Activated naive CD8-positive, alpha-beta T cell treated with anti-CD3 and anti-CD28 coated beads, Interleukin-2, amount 50 U/mL, for 24 hours (primary cell): ENCODE measurements around the gene EFHC1.

Source experiments
- ATAC-seq: fragments of 150-1000 bp; cut with Tn5 transposase; one replicate; pipeline ENCODE4 v1.10.0; 2021
- DNase-seq: peaks from one replicate; pipeline ENCODE4 v3.0.0; 2021
- H3K27ac Mint-ChIP-seq: one replicate; pipeline ENCODE4 v1.8.0; 2021; ENCODE audit warnings: mild to moderate bottlenecking, mixed read lengths
- H3K27me3 Mint-ChIP-seq: one replicate; pipeline ENCODE4 v1.8.0; 2021; ENCODE audit warnings: mixed read lengths
- H3K36me3 Mint-ChIP-seq: one replicate; pipeline ENCODE4 v1.8.0; 2021; ENCODE audit warnings: low read depth, mixed read lengths
- H3K4me1 Mint-ChIP-seq: one replicate; pipeline ENCODE4 v1.8.0; 2021; ENCODE audit warnings: mixed read lengths
- H3K4me3 Mint-ChIP-seq: one replicate; pipeline ENCODE4 v1.8.0; 2021; ENCODE audit warnings: mild to moderate bottlenecking, moderate library complexity, mixed read lengths
- H3K9me3 Mint-ChIP-seq: one replicate; pipeline ENCODE4 v1.8.0; 2021; ENCODE audit warnings: mixed read lengths

Gene EFHC1

DNA sequence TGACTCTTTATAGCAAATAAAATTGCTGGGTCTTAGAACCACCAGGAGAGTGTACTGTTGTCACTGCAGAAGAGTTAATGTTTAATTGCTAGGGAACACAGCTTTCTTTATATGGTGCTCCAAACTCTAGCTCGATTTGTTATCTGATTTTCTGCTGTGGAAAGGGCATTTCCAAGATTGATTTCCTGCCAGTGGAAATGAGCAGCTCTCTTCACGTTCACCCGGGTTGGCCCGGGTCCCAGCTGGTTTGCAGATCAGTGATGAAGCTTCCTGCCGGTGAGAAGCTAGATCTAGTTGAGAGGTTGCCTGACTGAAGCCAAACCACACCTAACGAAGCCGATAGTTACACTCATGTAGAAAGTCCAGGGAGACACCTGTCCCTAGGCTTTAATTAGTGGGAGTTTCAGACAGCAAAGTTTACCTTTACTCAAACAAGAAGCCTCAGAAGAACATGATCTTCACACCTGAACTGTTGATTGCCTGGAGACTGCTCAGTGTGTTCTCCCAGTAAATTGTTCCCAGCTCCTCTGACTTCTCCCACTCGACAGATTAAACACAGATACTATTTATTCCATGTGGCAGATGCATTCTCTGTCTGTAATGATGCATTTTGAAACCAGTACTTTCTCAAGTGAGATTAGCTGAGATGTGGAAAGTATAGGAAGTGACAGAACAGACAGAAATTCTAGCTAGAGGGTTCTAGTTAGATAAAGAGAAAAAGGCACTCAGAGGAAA, 30.3 kb upstream of the EFHC1 start:
- peaks cover 81% of the 10 kb centered on the region for H3K4me1 Mint-ChIP-seq
- peak; percentile 51 for DNase-seq
- H3K9me3 Mint-ChIP-seq: peaks cover 9% of the 10 kb centered on the region
- H3K27me3 Mint-ChIP-seq: no peaks in the 10 kb centered on the region
- H3K36me3 Mint-ChIP-seq: peaks cover 7% of the 10 kb centered on the region
- peak overlapping the region; percentile 97 for H3K27ac Mint-ChIP-seq
- peak; percentile 52 for ATAC-seq
- H3K4me3 Mint-ChIP-seq: peak overlapping the region; percentile 73

DNA sequence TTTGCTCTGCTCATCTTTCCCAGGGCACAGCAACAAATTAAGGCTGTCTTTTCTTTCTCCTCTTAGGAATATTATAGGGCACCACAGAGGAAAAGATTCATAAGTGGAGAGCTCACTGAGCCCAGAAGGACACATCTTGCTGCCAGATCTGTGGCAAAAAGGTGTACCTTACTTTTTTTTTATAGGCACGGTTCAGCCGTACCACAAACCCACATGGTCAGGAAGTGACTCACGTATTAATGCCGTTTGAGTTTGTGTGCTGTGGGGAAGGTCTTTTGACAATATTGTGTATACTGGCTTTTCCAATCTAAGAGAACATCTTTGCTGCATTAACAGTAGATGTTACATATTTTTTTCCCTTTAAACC, 29.8 kb upstream of the EFHC1 start:
- Mint-ChIP-seq H3K9me3 (peaks cover 3% of the 10 kb centered on the region), H3K36me3 (peaks cover 2% of the 10 kb centered on the region), H3K4me3 (peak overlapping the region; percentile 73), H3K27ac (peak overlapping the region; percentile 97), H3K27me3 (no peaks in the 10 kb centered on the region), H3K4me1 (peaks cover 80% of the 10 kb centered on the region)
- ATAC-seq (peak; percentile 64), DNase-seq (no peak)

DNA sequence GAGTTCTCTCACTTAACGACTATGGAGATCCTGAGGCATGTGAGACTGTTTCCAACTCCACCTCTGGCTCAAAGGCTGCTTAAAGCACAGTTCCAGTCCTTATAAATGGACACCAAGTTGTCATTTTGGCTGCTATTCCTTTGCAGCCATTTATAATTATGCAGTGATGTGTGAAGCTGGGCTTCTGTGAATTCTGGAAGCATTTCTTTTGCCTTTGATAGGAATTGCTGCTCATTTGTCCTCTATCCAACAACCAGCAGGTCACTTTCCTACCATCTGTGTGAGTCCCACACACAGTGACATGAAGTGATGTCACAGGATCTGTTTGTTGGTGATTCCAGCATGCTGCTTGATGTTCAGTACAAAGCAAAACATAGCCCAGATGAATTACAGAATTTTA, 28.5 kb upstream of the EFHC1 start:
- Mint-ChIP-seq H3K4me3 (no peak overlapping the region), H3K9me3 (no peaks in the 10 kb centered on the region), H3K27me3 (no peaks in the 10 kb centered on the region), H3K36me3 (peaks cover 2% of the 10 kb centered on the region), H3K27ac (no peak overlapping the region), H3K4me1 (peaks cover 82% of the 10 kb centered on the region)
- ATAC-seq (no peak), DNase-seq (no peak)

DNA sequence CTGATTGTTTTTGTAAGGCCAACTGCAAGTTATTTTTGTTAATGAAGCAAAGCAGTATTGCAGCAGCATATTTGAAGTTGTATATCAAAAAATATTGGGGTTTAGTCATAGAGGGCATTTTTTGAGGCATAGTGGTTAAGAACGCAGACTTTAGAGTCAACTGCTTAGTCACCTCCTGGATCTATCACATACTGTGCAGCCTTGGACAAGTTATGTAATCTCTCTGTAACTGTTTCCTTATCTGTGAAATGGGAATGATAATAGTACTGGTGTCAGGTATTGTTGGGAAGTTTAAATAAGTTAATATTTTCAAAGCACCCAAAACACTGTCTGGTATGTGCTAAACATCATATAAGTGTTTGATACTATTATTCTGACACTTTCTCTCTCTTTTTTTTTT, 27.2 kb upstream of the EFHC1 start:
- ATAC-seq: peak; percentile 20
- no peak overlapping the region for H3K4me3 Mint-ChIP-seq
- DNase-seq: no peak
- peaks cover 2% of the 10 kb centered on the region for H3K36me3 Mint-ChIP-seq
- H3K27ac Mint-ChIP-seq: peak overlapping the region; percentile 50
- H3K9me3 Mint-ChIP-seq: no peaks in the 10 kb centered on the region
- peaks cover 96% of the 10 kb centered on the region for H3K4me1 Mint-ChIP-seq
- H3K27me3 Mint-ChIP-seq: no peaks in the 10 kb centered on the region

DNA sequence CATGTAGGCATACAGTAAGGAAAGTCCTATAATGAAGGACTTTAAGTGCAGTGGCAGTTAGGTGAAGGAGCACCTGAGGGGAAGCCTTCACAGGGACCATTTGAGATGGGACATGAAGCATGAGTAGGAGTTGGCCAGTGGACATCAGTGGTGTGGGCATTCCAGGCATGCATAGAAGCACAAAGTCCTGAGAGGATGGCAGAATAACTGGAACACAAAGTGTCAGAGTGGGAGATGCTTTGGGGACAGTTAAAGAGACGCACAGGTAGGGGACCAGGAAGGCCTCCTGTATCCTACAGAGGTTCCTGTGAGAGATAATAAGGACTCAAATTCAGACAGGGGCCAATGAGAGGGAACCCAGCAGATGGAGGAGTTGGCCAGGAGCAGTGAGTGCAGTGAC, 26.4 kb upstream of the EFHC1 start:
- Mint-ChIP-seq H3K27ac (peak overlapping the region; percentile 78), H3K4me1 (peaks cover 97% of the 10 kb centered on the region), H3K9me3 (no peaks in the 10 kb centered on the region), H3K4me3 (peak overlapping the region; percentile 61), H3K27me3 (no peaks in the 10 kb centered on the region), H3K36me3 (peaks cover 1% of the 10 kb centered on the region)
- DNase-seq: no peak
- no peak for ATAC-seq

DNA sequence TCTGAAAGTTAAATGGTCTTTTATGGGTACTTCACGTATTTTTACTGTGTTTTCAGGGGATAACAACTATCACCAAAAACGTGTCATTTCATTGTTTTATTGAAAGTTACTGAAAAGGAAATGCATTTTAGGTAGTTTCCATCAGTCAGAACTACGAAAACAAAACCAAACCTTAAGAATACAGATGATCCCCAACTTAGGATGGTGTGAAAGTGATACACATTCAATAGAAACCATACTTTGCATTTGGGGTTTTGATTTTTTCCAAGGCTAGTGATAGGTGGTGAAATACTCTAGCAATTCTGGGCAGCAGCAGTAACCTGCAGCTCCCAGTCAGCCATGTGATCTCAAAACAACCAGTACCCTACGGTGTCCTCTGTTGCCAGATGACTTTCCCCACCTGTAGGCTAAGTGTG, 25.9 kb upstream of the EFHC1 start:
- Mint-ChIP-seq H3K36me3 (no peaks in the 10 kb centered on the region), H3K4me1 (peaks cover 97% of the 10 kb centered on the region), H3K27ac (peak overlapping the region; percentile 78), H3K9me3 (no peaks in the 10 kb centered on the region), H3K27me3 (no peaks in the 10 kb centered on the region), H3K4me3 (peak overlapping the region; percentile 61)
- no peak for DNase-seq
- ATAC-seq: peak; percentile 66

DNA sequence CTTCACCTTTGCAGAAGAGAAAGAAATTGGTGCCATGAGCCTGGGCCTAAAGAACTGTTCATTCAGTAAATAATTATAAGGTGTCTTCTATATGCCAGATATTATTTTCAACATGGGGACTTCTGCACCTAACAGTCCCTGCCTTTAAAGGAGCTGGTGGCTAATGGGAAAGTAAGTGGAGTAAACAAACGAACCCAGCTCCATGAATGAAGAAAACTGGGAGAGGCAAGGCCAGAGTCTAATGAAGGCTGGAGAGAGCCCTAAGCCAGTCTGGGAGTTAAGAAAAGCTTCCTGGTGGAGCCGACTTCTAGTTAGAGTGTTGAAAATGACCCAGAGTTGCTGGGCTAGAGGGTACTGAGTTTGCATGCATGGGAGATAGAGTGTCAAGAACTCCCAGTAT, 24.2 kb upstream of the EFHC1 start:
- no peaks in the 10 kb centered on the region for H3K27me3 Mint-ChIP-seq
- no peak for ATAC-seq
- DNase-seq: no peak
- no peaks in the 10 kb centered on the region for H3K9me3 Mint-ChIP-seq
- H3K27ac Mint-ChIP-seq: no peak overlapping the region
- no peak overlapping the region for H3K4me3 Mint-ChIP-seq
- no peaks in the 10 kb centered on the region for H3K36me3 Mint-ChIP-seq
- H3K4me1 Mint-ChIP-seq: peaks cover 95% of the 10 kb centered on the region

DNA sequence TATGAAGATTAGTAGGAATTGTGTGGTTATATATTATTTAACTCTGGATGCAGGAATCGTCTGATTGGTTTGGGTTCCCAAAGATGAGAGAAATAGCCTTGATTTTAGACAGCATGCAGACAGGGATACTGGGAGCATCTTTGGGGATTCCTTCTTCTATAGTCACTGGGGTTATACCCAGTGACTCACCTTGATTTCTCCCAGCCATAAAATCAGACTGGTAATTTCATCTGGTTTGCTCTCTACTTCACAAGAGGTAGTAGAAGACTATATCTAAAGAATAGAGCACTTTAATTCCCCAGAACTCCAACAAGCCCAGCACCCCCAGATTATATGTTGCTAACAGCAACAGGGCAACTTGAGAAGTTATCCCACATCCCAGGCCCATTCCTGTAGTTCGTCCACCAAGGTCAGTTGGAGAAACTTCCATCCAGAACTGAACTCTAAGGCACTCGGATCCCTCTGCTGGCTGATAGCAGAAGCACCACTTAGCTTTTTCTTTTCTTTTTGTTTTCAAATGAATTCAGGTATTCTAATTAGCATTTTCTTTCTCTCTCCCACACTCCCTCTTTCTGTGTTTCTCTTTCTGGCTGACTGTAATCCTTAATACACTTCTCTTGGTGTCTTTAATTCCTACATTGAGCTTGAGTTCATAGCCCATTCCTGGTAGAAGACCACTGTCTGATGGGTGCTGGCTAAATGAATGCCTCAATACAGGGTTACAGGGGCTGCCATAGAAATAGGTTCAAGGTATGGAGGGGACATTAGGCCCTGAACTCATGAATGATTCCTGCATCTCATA, 20.4 kb upstream of the EFHC1 start:
- DNase-seq: peak; percentile 46
- Mint-ChIP-seq H3K9me3 (no peaks in the 10 kb centered on the region), H3K36me3 (peaks cover 14% of the 10 kb centered on the region), H3K4me3 (no peak overlapping the region), H3K4me1 (peaks cover 64% of the 10 kb centered on the region), H3K27me3 (no peaks in the 10 kb centered on the region), H3K27ac (peak overlapping the region; percentile 88)
- peak; percentile 62 for ATAC-seq

DNA sequence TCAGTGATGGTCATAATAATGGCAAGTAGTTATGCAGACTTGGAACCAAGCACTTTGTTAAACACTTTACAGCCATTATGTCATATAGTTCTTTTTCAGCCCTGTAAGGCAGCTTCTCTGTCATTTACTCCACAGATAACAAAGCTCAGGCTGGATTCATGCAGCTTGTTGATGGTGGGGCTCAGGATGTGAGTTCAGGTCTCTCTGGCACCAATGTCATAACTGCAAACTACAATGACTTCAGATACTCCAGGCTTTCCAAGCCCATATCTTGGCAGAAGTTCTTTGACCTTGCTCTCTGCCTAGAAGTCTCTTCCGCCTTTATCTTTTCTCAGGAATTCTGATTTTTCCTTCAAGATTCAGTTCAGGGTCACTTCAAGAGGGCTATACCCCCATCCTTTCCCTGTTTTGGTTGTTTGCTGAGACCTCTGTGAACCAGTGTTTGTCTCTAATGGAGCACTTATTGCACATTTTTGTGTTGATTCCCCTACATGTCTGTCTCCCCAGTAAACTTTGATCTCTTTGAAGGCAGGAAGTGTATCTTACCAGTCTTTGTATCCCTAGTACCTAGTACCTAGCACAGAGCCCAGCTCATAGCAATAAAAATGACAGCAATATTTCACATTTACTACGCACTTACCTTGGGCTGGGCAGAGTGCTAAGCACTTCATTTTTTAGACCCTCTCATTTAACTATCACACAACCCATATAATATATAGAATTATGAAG, 19.7 kb upstream of the EFHC1 start:
- Mint-ChIP-seq H3K27me3 (no peaks in the 10 kb centered on the region), H3K4me3 (no peak overlapping the region), H3K36me3 (peaks cover 14% of the 10 kb centered on the region), H3K27ac (peak overlapping the region; percentile 52), H3K9me3 (no peaks in the 10 kb centered on the region), H3K4me1 (peaks cover 57% of the 10 kb centered on the region)
- ATAC-seq (no peak), DNase-seq (no peak)

DNA sequence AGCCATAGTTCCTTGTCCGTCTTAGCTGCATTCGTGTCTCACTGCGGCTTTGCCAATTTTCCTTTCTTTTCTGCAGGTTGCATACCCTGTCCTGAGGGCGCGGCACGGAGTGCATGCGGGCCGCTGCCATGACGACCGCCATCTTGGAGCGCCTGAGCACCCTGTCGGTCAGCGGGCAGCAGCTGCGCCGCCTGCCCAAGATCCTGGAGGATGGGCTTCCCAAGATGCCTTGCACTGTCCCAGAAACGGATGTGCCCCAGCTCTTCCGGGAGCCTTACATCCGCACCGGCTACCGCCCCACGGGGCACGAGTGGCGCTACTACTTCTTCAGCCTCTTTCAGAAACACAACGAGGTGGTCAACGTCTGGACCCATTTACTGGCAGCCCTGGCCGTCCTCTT, 17.1 kb upstream of the EFHC1 start:
- peaks cover 31% of the 10 kb centered on the region for H3K4me1 Mint-ChIP-seq
- H3K36me3 Mint-ChIP-seq: peaks cover 14% of the 10 kb centered on the region
- no peaks in the 10 kb centered on the region for H3K9me3 Mint-ChIP-seq
- ATAC-seq (no peak), DNase-seq (no peak)
- H3K27ac Mint-ChIP-seq: no peak overlapping the region
- no peaks in the 10 kb centered on the region for H3K27me3 Mint-ChIP-seq
- no peak overlapping the region for H3K4me3 Mint-ChIP-seq

DNA sequence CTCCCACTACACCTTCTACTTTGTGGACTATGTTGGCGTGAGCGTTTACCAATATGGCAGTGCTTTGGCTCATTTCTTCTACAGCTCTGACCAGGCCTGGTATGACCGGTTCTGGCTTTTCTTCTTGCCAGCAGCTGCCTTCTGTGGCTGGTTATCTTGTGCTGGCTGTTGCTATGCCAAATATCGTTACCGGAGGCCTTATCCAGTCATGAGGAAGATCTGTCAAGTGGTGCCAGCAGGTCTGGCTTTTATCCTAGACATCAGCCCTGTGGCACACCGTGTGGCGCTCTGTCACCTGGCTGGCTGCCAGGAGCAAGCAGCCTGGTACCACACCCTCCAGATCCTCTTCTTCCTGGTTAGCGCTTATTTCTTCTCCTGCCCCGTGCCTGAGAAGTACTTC, 16.5 kb upstream of the EFHC1 start:
- Mint-ChIP-seq H3K27ac (no peak overlapping the region), H3K4me1 (peaks cover 27% of the 10 kb centered on the region), H3K9me3 (no peaks in the 10 kb centered on the region), H3K36me3 (peaks cover 14% of the 10 kb centered on the region), H3K27me3 (no peaks in the 10 kb centered on the region), H3K4me3 (no peak overlapping the region)
- ATAC-seq: no peak
- DNase-seq: no peak

DNA sequence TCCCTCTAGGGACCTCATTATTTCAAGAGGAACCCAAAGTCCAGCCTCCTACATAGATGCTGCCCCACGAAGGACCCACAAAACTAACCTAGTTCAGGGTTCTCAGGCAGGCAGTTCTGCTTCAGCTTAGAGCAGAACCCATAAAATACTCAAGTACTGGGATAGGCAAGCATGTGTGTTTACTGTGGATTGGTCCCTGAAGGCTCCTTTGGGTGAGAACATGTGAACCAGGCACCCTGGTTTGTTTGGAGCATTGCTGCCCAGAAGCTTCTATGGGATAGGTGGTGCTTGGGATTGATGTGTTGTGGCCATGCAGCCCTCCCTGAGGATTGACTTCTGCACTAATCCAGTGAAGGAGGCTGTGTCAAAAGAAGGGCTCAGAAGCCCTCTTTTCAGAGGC, 14.9 kb upstream of the EFHC1 start:
- DNase-seq (no peak), ATAC-seq (no peak)
- Mint-ChIP-seq H3K9me3 (no peaks in the 10 kb centered on the region), H3K4me1 (peaks cover 21% of the 10 kb centered on the region), H3K27me3 (no peaks in the 10 kb centered on the region), H3K27ac (no peak overlapping the region), H3K4me3 (no peak overlapping the region), H3K36me3 (peaks cover 14% of the 10 kb centered on the region)

DNA sequence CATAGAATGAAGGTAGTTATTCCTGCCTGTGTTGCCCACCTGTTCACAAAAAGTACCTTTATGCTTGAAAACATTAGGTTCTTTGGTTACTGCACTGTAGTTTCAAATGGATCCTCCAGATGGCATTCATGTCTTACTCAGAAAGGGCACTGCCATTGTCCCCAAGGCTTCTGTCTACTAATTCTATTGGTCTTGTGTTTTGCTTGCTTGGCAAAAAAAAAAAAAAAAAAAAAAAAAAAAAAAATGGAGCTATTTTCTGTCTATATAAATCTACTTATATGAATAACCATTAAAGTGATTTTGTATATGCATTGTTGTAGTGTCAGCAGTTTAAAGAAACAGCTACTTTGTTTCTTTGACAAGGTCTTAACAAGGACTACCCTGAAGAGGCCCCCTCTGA, 12.7 kb upstream of the EFHC1 start:
- H3K27me3 Mint-ChIP-seq: no peaks in the 10 kb centered on the region
- DNase-seq (no peak), ATAC-seq (no peak)
- H3K4me3 Mint-ChIP-seq: no peak overlapping the region
- H3K4me1 Mint-ChIP-seq: peaks cover 11% of the 10 kb centered on the region
- H3K27ac Mint-ChIP-seq: no peak overlapping the region
- no peaks in the 10 kb centered on the region for H3K9me3 Mint-ChIP-seq
- H3K36me3 Mint-ChIP-seq: peaks cover 14% of the 10 kb centered on the region

DNA sequence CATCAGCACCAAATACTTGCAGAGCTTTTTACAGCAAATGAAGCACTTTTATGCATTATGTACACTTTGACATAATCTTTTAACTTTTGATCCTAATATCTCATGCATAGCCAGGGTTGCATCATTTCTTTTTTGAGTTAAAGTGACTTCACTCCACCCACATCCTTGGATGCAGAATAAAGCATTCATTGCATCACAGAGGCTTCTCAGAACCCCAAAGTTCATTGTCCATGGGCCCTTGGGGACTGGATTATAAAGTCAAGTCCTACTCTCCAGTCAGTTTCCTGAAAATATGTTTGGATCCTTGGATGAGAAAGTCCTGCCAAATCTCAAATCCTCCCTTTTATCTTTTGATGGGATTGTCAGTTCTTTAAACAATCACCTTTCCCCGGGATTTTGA, 10.6 kb upstream of the EFHC1 start:
- ATAC-seq (no peak), DNase-seq (no peak)
- no peaks in the 10 kb centered on the region for H3K9me3 Mint-ChIP-seq
- peaks cover 11% of the 10 kb centered on the region for H3K4me1 Mint-ChIP-seq
- H3K27ac Mint-ChIP-seq: peak overlapping the region; percentile 29
- no peak overlapping the region for H3K4me3 Mint-ChIP-seq
- peaks cover 1% of the 10 kb centered on the region for H3K36me3 Mint-ChIP-seq
- no peaks in the 10 kb centered on the region for H3K27me3 Mint-ChIP-seq

DNA sequence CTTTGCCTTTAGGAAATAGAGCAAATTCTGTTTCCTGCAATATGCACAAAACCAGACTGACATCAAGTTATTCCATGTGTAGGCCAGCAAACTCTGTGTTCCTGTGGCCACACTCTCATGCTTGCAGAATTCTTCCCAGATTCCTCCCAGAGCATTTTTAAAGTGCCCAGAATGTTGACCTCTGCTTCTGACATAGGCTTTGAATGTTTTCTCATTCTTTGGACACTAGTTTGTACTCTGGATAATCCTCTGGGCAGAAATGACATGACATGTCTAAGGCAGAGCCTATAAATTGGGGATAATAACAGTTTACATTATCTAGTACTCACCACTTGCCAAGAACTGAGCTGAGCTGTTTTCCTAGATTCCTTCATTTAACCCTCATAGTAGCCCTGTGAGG, 9.2 kb upstream of the EFHC1 start:
- ATAC-seq: no peak
- no peaks in the 10 kb centered on the region for H3K36me3 Mint-ChIP-seq
- no peak overlapping the region for H3K27ac Mint-ChIP-seq
- no peak for DNase-seq
- H3K4me1 Mint-ChIP-seq: peaks cover 22% of the 10 kb centered on the region
- no peak overlapping the region for H3K4me3 Mint-ChIP-seq
- H3K27me3 Mint-ChIP-seq: no peaks in the 10 kb centered on the region
- H3K9me3 Mint-ChIP-seq: no peaks in the 10 kb centered on the region
